ENCODE data around the gene BRF1.

BRF1 gene

GRCh38 chr14:105272623-105273022, 28.2 kb downstream of the BRF1 start:
- Mint-ChIP-seq H3K27ac (peak overlapping the region in 2 of 3 experiments; percentile 75 to 80), H3K36me3 (ENCODE audit: low read depth) (peaks cover 6% of the 10 kb centered on the region), H3K4me1 (peaks cover 9% of the 10 kb centered on the region), H3K4me3 (no peak overlapping the region), H3K27me3 (ENCODE audit: low read depth) (peaks cover 3% of the 10 kb centered on the region), H3K9me3 (no peaks in the 10 kb centered on the region)
- TF ChIP-seq, protein P1, sequence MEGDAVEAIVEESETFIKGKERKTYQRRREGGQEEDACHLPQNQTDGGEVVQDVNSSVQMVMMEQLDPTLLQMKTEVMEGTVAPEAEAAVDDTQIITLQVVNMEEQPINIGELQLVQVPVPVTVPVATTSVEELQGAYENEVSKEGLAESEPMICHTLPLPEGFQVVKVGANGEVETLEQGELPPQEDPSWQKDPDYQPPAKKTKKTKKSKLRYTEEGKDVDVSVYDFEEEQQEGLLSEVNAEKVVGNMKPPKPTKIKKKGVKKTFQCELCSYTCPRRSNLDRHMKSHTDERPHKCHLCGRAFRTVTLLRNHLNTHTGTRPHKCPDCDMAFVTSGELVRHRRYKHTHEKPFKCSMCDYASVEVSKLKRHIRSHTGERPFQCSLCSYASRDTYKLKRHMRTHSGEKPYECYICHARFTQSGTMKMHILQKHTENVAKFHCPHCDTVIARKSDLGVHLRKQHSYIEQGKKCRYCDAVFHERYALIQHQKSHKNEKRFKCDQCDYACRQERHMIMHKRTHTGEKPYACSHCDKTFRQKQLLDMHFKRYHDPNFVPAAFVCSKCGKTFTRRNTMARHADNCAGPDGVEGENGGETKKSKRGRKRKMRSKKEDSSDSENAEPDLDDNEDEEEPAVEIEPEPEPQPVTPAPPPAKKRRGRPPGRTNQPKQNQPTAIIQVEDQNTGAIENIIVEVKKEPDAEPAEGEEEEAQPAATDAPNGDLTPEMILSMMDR (IDR thresholded peaks at IDR 0.05; ENCODE audit: unreplicated experiment in 3 of 3), result no peak

GRCh38 chr14:105271224-105271890, 29.4 kb downstream of the BRF1 start:
- Mint-ChIP-seq H3K27ac (peak overlapping the region in 1 of 3 experiments; percentile 14), H3K4me3 (no peak overlapping the region), H3K9me3 (no peaks in the 10 kb centered on the region), H3K4me1 (peaks cover 9% of the 10 kb centered on the region), H3K36me3 (ENCODE audit: low read depth) (peaks cover 6% of the 10 kb centered on the region), H3K27me3 (ENCODE audit: low read depth) (peaks cover 3% of the 10 kb centered on the region)
- TF ChIP-seq, protein P1 (IDR thresholded peaks at IDR 0.05; ENCODE audit: unreplicated experiment in 3 of 3), result no peak

GRCh38 chr14:105269405-105269804, 31.4 kb downstream of the BRF1 start:
- Mint-ChIP-seq H3K27ac (no peak overlapping the region), H3K4me3 (no peak overlapping the region), H3K27me3 (ENCODE audit: low read depth) (peaks cover 3% of the 10 kb centered on the region), H3K9me3 (no peaks in the 10 kb centered on the region), H3K36me3 (ENCODE audit: low read depth) (peaks cover 10% of the 10 kb centered on the region), H3K4me1 (no peaks in the 10 kb centered on the region)
- TF ChIP-seq, protein P1 (IDR thresholded peaks at IDR 0.05; ENCODE audit: unreplicated experiment in 3 of 3), result no peak

- H3K27ac Mint-ChIP-seq, result no peak overlapping the region
- TF ChIP-seq, protein P1 (IDR thresholded peaks at IDR 0.05; ENCODE audit: unreplicated experiment in 3 of 3), result no peak
- H3K27me3 Mint-ChIP-seq (ENCODE audit: low read depth), result peaks cover 3% of the 10 kb centered on the region
- H3K4me3 Mint-ChIP-seq, result no peak overlapping the region
- no peaks in the 10 kb centered on the region for H3K9me3 Mint-ChIP-seq
- H3K4me1 Mint-ChIP-seq, result no peaks in the 10 kb centered on the region
- H3K36me3 Mint-ChIP-seq (ENCODE audit: low read depth), result peaks cover 14% of the 10 kb centered on the region
These were observed 32.0 kb downstream of the BRF1 start for GRCh38 chr14:105268736-105269354.

- H3K36me3 Mint-ChIP-seq (ENCODE audit: low read depth), result peaks cover 21% of the 10 kb centered on the region
- no peaks in the 10 kb centered on the region for H3K4me1 Mint-ChIP-seq
- peaks cover 3% of the 10 kb centered on the region for H3K27me3 Mint-ChIP-seq (ENCODE audit: low read depth)
- no peak overlapping the region for H3K4me3 Mint-ChIP-seq
- no peak overlapping the region for H3K27ac Mint-ChIP-seq
- TF ChIP-seq, protein P1 (IDR thresholded peaks at IDR 0.05; ENCODE audit: unreplicated experiment in 3 of 3), result no peak
- no peaks in the 10 kb centered on the region for H3K9me3 Mint-ChIP-seq
These were observed 32.8 kb downstream of the BRF1 start for GRCh38 chr14:105267820-105268548.
